ENCODE data around the gene JPH4. TPM values are rescaled to one million over a fixed set of nuclear protein-coding genes. Genes with fewer than 3 reads are reported as not detected.

Gene JPH4
- total RNA-seq, 2 donors from 2014 or later, result 0.18 to 0.91 TPM

GRCh38 chr14:23602181-23603095 lies 23.8 kb upstream of the JPH4 start:
- WGBS, 2 experiments (ENCODE audit: insufficient coverage in 1 of 2, insufficient read length in 1 of 2), result 93% methylated on average over 11 to 12 of the region's 12 CpGs
- peaks cover 13% of the 10 kb centered on the region for H3K27me3 Mint-ChIP-seq (ENCODE audit: insufficient read depth)
- Histone ChIP-seq H3K9ac (ENCODE audit: extremely low read depth, low read length, poor library complexity, severe bottlenecking) (no peak overlapping the region), H3K9me3 (ENCODE audit: control insufficient read depth, low read length) (peaks cover 11% of the 10 kb centered on the region), H3K27ac (ENCODE audit: low read depth, low read length) (no peak overlapping the region), H3K4me3 (ENCODE audit: low read length) (no peak overlapping the region), H3K4me1 (ENCODE audit: control insufficient read depth, insufficient read depth, low read length) (peaks cover 4% of the 10 kb centered on the region), H3K27me3 (ENCODE audit: control insufficient read depth, insufficient read depth, low read length, poor library complexity, severe bottlenecking) (no peaks in the 10 kb centered on the region), H3K36me3 (ENCODE audit: control insufficient read depth, insufficient read depth, low read length) (no peaks in the 10 kb centered on the region)
- H3K4me1 Mint-ChIP-seq, result peaks cover 5% of the 10 kb centered on the region
- no peak for DNase-seq
- H3K36me3 Mint-ChIP-seq (ENCODE audit: low read depth), result no peaks in the 10 kb centered on the region
- H3K27ac Mint-ChIP-seq, result no peak overlapping the region
- TF ChIP-seq, protein P1, sequence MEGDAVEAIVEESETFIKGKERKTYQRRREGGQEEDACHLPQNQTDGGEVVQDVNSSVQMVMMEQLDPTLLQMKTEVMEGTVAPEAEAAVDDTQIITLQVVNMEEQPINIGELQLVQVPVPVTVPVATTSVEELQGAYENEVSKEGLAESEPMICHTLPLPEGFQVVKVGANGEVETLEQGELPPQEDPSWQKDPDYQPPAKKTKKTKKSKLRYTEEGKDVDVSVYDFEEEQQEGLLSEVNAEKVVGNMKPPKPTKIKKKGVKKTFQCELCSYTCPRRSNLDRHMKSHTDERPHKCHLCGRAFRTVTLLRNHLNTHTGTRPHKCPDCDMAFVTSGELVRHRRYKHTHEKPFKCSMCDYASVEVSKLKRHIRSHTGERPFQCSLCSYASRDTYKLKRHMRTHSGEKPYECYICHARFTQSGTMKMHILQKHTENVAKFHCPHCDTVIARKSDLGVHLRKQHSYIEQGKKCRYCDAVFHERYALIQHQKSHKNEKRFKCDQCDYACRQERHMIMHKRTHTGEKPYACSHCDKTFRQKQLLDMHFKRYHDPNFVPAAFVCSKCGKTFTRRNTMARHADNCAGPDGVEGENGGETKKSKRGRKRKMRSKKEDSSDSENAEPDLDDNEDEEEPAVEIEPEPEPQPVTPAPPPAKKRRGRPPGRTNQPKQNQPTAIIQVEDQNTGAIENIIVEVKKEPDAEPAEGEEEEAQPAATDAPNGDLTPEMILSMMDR (conservative IDR thresholded peaks at IDR 0.05), result no peak
- no peak overlapping the region for H3K4me3 Mint-ChIP-seq
- no peaks in the 10 kb centered on the region for H3K9me3 Mint-ChIP-seq

GRCh38 chr14:23601845-23602180 lies 23.2 kb upstream of the JPH4 start:
- H3K9ac ChIP-seq (ENCODE audit: extremely low read depth, low read length, poor library complexity, severe bottlenecking), result no peak overlapping the region
- Mint-ChIP-seq H3K9me3 (no peaks in the 10 kb centered on the region), H3K27me3 (ENCODE audit: insufficient read depth) (peaks cover 8% of the 10 kb centered on the region), H3K36me3 (ENCODE audit: low read depth) (no peaks in the 10 kb centered on the region), H3K27ac (no peak overlapping the region), H3K4me3 (no peak overlapping the region), H3K4me1 (peaks cover 5% of the 10 kb centered on the region)
- H3K4me1 ChIP-seq (ENCODE audit: control insufficient read depth, insufficient read depth, low read length), result peaks cover 4% of the 10 kb centered on the region
- no peak overlapping the region for H3K4me3 ChIP-seq (ENCODE audit: low read length)
- WGBS, 2 experiments (ENCODE audit: insufficient coverage in 1 of 2, insufficient read length in 1 of 2), result 60 to 85% methylated on average over 1 of the region's 1 CpG
- DNase-seq, result no peak
- no peak overlapping the region for H3K27ac ChIP-seq (ENCODE audit: low read depth, low read length)
- no peaks in the 10 kb centered on the region for H3K36me3 ChIP-seq (ENCODE audit: control insufficient read depth, insufficient read depth, low read length)
- H3K27me3 ChIP-seq (ENCODE audit: control insufficient read depth, insufficient read depth, low read length, poor library complexity, severe bottlenecking), result no peaks in the 10 kb centered on the region
- TF ChIP-seq, protein P1 (conservative IDR thresholded peaks at IDR 0.05), result no peak
- peaks cover 11% of the 10 kb centered on the region for H3K9me3 ChIP-seq (ENCODE audit: control insufficient read depth, low read length)

DNA sequence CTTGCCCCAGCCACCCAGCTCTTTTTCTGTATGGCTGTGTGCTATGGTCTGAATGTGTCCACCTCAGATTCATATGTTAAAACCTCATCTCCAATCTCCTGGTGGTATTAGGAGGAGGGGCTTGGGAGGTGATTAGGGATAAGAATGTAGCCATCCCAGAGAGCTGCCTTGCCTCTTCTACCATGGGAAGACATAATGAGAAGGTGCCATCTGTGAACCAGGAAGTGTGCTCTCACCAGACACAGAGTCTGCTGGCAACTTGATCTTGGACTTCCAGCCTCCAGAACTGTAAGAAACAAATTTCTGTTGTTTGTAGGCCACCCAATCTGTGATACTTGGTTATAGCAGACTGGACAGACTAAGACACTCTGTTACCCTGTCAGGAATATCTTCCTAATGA lies 22.8 kb upstream of the JPH4 start:
- Mint-ChIP-seq H3K4me1 (peaks cover 2% of the 10 kb centered on the region), H3K27me3 (ENCODE audit: insufficient read depth) (peaks cover 6% of the 10 kb centered on the region), H3K36me3 (ENCODE audit: low read depth) (no peaks in the 10 kb centered on the region), H3K27ac (no peak overlapping the region), H3K9me3 (no peaks in the 10 kb centered on the region), H3K4me3 (no peak overlapping the region)
- DNase-seq, result no peak
- Histone ChIP-seq H3K4me3 (ENCODE audit: low read length) (no peak overlapping the region), H3K27ac (ENCODE audit: low read depth, low read length) (no peak overlapping the region), H3K27me3 (ENCODE audit: control insufficient read depth, insufficient read depth, low read length, poor library complexity, severe bottlenecking) (no peaks in the 10 kb centered on the region), H3K9ac (ENCODE audit: extremely low read depth, low read length, poor library complexity, severe bottlenecking) (no peak overlapping the region), H3K4me1 (ENCODE audit: control insufficient read depth, insufficient read depth, low read length) (peaks cover 4% of the 10 kb centered on the region), H3K36me3 (ENCODE audit: control insufficient read depth, insufficient read depth, low read length) (no peaks in the 10 kb centered on the region), H3K9me3 (ENCODE audit: control insufficient read depth, low read length) (peaks cover 11% of the 10 kb centered on the region)
- TF ChIP-seq, protein P1 (conservative IDR thresholded peaks at IDR 0.05), result no peak

All from endodermal cell (in vitro differentiated cells).